GM23338 (cell line): ENCODE measurements around the gene LOXL4. TPM values are rescaled to one million over a fixed set of nuclear protein-coding genes. Genes with fewer than 3 reads are reported as not detected.

Experiments
- ATAC-seq: fragments of 200-7000 bp; cut with Tn5 transposase; 3 replicates; pipeline ENCODE4 v1.9.1; 2020
- DNase-seq: peaks from one replicate; pipeline ENCODE4 v3.0.0-alpha.2; 2015; ENCODE audit warnings: low spot score
- H2AFZ ChIP-seq: fragments of 200-600 bp; sonication (generic); 2 replicates; pipeline ENCODE4 v1.8.0; 2016; ENCODE audit warnings: antibody characterized with exemption, mild to moderate bottlenecking, moderate library complexity
- H3F3A ChIP-seq: fragments of 200-600 bp; sonication (generic); replicated peaks from 2 replicates; pipeline ENCODE4 v1.8.0; 2017; ENCODE audit warnings: antibody characterized with exemption, mixed run types, low read depth
- H3K27ac ChIP-seq: fragments of 200-600 bp; sonication (generic); 2 replicates; pipeline ENCODE4 v1.6.1; 2016; ENCODE audit warnings: low read depth
- H3K27me3 ChIP-seq: fragments of 200-600 bp; sonication (generic); 2 replicates; pipeline ENCODE4 v1.8.0; 2016; ENCODE audit warnings: mild to moderate bottlenecking, mixed run types, moderate library complexity; ENCODE audit not compliant: insufficient read depth
- H3K36me3 ChIP-seq: fragments of 200-600 bp; sonication (generic); 2 replicates; pipeline ENCODE4 v1.8.0; 2016; ENCODE audit warnings: mild to moderate bottlenecking; ENCODE audit not compliant: insufficient read depth
- H3K4me1 ChIP-seq: fragments of 200-600 bp; sonication (generic); 2 replicates; pipeline ENCODE4 v1.8.0; 2016; ENCODE audit warnings: mild to moderate bottlenecking, moderate library complexity; ENCODE audit not compliant: insufficient read depth
- H3K4me2 ChIP-seq: fragments of 200-600 bp; sonication (generic); 2 replicates; pipeline ENCODE4 v1.7.1; 2017; ENCODE audit warnings: mixed run types
- H3K4me3 ChIP-seq: fragments of 200-600 bp; sonication (generic); 2 replicates; pipeline ENCODE4 v1.6.1; 2016; ENCODE audit warnings: mixed run types
- H3K79me2 ChIP-seq: fragments of 200-600 bp; sonication (generic); replicated peaks from 2 replicates; pipeline ENCODE4 v1.8.0; 2017; ENCODE audit warnings: mild to moderate bottlenecking; ENCODE audit not compliant: insufficient read depth
- H3K9me2 ChIP-seq: fragments of 200-600 bp; sonication (generic); 2 replicates; pipeline ENCODE4 v1.8.0; 2017; ENCODE audit not compliant: insufficient read depth
- H4K20me1 ChIP-seq: fragments of 200-600 bp; sonication (generic); replicated peaks from 2 replicates; pipeline ENCODE4 v1.8.0; 2017; ENCODE audit warnings: mild to moderate bottlenecking; ENCODE audit not compliant: insufficient read depth
- H3K27ac Mint-ChIP-seq: 2 replicates; pipeline ENCODE4 v1.8.0; 2020; ENCODE audit warnings: inconsistent platforms, mild to moderate bottlenecking, moderate library complexity, mixed read lengths
- H3K27me3 Mint-ChIP-seq: 3 replicates; pipeline ENCODE4 v1.8.0; 2022; ENCODE audit warnings: low read depth, mild to moderate bottlenecking, moderate library complexity, mixed read lengths, inconsistent platforms; ENCODE audit not compliant: insufficient read depth, poor library complexity
- H3K36me3 Mint-ChIP-seq: 3 replicates; pipeline ENCODE4 v1.8.0; 2021; ENCODE audit warnings: low read depth, mild to moderate bottlenecking, inconsistent platforms, moderate library complexity, mixed read lengths
- H3K4me1 Mint-ChIP-seq: 3 replicates; pipeline ENCODE4 v1.8.0; 2020; ENCODE audit warnings: mild to moderate bottlenecking, inconsistent platforms, mixed read lengths
- H3K4me3 Mint-ChIP-seq: 3 replicates; pipeline ENCODE4 v1.8.0; 2021; ENCODE audit warnings: moderate library complexity, mild to moderate bottlenecking, inconsistent platforms, mixed read lengths
- H3K9me3 Mint-ChIP-seq: 3 replicates; pipeline ENCODE4 v1.8.0; 2020; ENCODE audit warnings: moderate library complexity, mild to moderate bottlenecking, inconsistent platforms, mixed read lengths
- EZH2 ChIP-seq: fragments of 200-600 bp; sonication (generic); IDR thresholded peaks from one replicate; pipeline ENCODE4 v1.8.0; 2017; ENCODE audit warnings: antibody characterized with exemption, mild to moderate bottlenecking, low read depth; ENCODE audit not compliant: unreplicated experiment
- EZH2phosphoT487 ChIP-seq: fragments of 200-600 bp; sonication (generic); IDR thresholded peaks from one replicate; pipeline ENCODE4 v1.8.1; 2018; ENCODE audit warnings: antibody characterized with exemption; ENCODE audit not compliant: unreplicated experiment
- JUNB ChIP-seq: IDR thresholded peaks from one replicate; pipeline ENCODE4 v1.6.1; 2016; ENCODE audit warnings: antibody characterized with exemption; ENCODE audit not compliant: unreplicated experiment
- POLR2AphosphoS5 ChIP-seq: IDR thresholded peaks from 2 replicates; pipeline ENCODE4 v1.6.1; 2016; ENCODE audit warnings: antibody characterized with exemption, low read depth
- ZNF331 ChIP-seq: fragments of 250-450 bp; sonication (Bioruptor Pico); IDR thresholded peaks from 2 replicates; pipeline ENCODE4 v1.5.0; 2020; ENCODE audit warnings: low read depth, mild to moderate bottlenecking, moderate library complexity
- polyA plus RNA-seq: library from polyadenylated mRNA; unstranded; fragments of >200 nt; fragmentation: Nextera tagmentation; extraction: Ambion mirVana; gene quantifications from 2 replicates; pipeline ENCODE4 v1.2.1, GENCODE V29; 2016
- total RNA-seq: library from RNA; depleted of rRNA; stranded (reverse); fragments of >200 nt; shearing (Covaris generic); gene quantifications from 2 replicates; pipeline ENCODE4 v1.2.3, GENCODE V29; 2014
- TF ChIP-seq, protein P1 (sequence below): fragments of 250-450 bp; sonication (Bioruptor Pico); IDR thresholded peaks from 2 replicates; pipeline ENCODE4 v1.5.0; 2020; ENCODE audit warnings: mild to moderate bottlenecking, moderate library complexity
- TF ChIP-seq, protein P2 (sequence below): IDR thresholded peaks from 2 replicates; pipeline ENCODE4 v1.6.1; 2016; ENCODE audit warnings: antibody characterized with exemption

The LOXL4 gene
- total and polyA plus RNA-seq, 2 experiments from 2014 or later, result 0.21 to 0.38 TPM

DNA sequence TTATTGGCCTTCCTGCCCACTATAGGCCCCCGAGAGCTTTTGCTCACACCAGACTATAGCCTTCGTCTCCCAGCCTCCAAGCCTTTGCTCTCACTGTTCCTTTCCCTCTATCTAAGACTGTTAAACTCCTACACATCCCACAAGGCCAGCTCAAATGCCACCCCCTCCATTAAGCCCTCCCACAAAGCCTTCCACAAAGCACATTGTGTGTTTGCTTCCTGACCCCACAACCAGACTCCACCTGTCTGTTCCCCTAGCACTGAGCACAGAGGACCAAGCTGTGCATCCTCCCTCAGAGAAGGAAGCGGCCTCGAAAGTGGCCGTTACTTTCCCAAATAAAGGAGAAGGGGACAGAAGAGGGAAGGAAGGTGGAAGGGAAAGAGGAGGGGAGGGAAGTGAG lies 1.3 kb downstream of the LOXL4 start (continued):
- TF ChIP-seq JUNB (no peak), ZNF331 (CRISPR knock-in tag) (no peak)
- TF ChIP-seq, protein P1, sequence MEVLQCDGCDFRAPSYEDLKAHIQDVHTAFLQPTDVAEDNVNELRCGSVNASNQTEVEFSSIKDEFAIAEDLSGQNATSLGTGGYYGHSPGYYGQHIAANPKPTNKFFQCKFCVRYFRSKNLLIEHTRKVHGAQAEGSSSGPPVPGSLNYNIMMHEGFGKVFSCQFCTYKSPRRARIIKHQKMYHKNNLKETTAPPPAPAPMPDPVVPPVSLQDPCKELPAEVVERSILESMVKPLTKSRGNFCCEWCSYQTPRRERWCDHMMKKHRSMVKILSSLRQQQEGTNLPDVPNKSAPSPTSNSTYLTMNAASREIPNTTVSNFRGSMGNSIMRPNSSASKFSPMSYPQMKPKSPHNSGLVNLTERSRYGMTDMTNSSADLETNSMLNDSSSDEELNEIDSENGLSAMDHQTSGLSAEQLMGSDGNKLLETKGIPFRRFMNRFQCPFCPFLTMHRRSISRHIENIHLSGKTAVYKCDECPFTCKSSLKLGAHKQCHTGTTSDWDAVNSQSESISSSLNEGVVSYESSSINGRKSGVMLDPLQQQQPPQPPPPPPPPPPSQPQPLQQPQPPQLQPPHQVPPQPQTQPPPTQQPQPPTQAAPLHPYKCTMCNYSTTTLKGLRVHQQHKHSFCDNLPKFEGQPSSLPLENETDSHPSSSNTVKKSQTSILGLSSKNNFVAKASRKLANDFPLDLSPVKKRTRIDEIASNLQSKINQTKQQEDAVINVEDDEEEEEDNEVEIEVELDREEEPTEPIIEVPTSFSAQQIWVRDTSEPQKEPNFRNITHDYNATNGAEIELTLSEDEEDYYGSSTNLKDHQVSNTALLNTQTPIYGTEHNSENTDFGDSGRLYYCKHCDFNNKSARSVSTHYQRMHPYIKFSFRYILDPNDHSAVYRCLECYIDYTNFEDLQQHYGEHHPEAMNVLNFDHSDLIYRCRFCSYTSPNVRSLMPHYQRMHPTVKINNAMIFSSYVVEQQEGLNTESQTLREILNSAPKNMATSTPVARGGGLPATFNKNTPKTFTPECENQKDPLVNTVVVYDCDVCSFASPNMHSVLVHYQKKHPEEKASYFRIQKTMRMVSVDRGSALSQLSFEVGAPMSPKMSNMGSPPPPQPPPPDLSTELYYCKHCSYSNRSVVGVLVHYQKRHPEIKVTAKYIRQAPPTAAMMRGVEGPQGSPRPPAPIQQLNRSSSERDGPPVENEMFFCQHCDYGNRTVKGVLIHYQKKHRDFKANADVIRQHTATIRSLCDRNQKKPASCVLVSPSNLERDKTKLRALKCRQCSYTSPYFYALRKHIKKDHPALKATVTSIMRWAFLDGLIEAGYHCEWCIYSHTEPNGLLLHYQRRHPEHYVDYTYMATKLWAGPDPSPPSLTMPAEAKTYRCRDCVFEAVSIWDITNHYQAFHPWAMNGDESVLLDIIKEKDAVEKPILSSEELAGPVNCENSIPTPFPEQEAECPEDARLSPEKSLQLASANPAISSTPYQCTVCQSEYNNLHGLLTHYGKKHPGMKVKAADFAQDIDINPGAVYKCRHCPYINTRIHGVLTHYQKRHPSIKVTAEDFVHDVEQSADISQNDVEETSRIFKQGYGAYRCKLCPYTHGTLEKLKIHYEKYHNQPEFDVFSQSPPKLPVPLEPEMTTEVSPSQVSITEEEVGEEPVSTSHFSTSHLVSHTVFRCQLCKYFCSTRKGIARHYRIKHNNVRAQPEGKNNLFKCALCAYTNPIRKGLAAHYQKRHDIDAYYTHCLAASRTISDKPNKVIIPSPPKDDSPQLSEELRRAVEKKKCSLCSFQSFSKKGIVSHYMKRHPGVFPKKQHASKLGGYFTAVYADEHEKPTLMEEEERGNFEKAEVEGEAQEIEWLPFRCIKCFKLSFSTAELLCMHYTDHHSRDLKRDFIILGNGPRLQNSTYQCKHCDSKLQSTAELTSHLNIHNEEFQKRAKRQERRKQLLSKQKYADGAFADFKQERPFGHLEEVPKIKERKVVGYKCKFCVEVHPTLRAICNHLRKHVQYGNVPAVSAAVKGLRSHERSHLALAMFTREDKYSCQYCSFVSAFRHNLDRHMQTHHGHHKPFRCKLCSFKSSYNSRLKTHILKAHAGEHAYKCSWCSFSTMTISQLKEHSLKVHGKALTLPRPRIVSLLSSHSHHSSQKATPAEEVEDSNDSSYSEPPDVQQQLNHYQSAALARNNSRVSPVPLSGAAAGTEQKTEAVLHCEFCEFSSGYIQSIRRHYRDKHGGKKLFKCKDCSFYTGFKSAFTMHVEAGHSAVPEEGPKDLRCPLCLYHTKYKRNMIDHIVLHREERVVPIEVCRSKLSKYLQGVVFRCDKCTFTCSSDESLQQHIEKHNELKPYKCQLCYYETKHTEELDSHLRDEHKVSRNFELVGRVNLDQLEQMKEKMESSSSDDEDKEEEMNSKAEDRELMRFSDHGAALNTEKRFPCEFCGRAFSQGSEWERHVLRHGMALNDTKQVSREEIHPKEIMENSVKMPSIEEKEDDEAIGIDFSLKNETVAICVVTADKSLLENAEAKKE (CRISPR knock-in tag), result no peak

DNA sequence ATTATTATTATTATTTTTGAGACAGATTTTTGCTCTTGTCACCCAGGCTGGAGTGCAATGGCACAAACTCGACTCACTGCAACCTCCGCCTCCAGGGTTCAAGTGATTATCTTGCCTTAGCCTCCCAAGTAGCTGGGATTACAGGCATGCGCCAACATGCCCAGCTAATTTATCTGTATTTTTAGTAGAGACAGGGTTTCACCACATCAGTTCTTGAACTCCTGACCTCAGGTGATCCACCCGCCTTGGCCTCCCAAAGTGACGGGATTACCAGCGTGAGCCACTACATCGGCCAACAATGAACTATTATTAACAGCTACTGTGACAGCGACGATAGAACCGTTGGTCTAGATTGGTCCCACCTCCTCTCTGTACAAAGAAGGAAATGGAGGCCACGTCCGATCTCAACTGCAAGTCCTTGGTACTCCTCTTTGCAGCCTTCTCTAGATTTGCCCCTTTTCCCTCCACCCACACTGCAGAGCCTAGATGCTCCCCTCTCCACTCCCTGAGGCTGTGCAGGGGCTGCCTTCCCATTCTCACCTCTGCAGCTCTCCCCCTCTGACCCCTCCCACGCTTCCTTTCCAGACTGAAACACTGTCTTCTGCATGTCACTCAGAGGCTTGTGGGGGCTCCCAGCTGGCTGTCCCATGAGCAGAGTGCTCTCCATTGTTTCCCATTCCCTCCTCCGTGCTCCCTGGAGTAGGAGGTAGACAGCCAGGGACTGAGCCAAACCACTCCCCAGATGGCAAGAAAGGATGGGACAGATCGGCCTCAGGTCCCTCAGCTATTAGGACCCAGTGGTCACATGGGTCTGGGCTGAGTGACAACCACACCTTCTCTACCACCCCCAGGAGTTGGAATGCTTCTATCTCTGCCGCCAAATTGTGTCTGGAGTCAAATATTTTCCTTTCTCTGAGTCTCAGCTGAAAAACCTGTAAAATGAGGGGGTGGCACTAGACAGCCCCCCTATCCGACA lies 2.3 kb downstream of the LOXL4 start:
- Mint-ChIP-seq H3K4me3 (no peak overlapping the region), H3K4me1 (peaks cover 29% of the 10 kb centered on the region), H3K27ac (no peak overlapping the region), H3K9me3 (no peaks in the 10 kb centered on the region), H3K36me3 (no peaks in the 10 kb centered on the region), H3K27me3 (peaks cover 12% of the 10 kb centered on the region)
- no peaks in the 10 kb centered on the region for H3K9me2 ChIP-seq
- ATAC-seq (no peak), DNase-seq (no peak)
- no peaks in the 10 kb centered on the region for H3F3A ChIP-seq
- no peak overlapping the region for H3K4me2 ChIP-seq
- no peaks in the 10 kb centered on the region for H4K20me1 ChIP-seq
- no peaks in the 10 kb centered on the region for H3K36me3 ChIP-seq
- no peak overlapping the region for H2AFZ ChIP-seq
- no peak overlapping the region for H3K27ac ChIP-seq
- no peak overlapping the region for H3K4me3 ChIP-seq
- peaks cover 6% of the 10 kb centered on the region for H3K4me1 ChIP-seq
- no peaks in the 10 kb centered on the region for H3K79me2 ChIP-seq
- H3K27me3 ChIP-seq, result peaks cover 11% of the 10 kb centered on the region; the same call in 1 of the 2 replicates
- TF ChIP-seq POLR2AphosphoS5 (no peak), EZH2phosphoT487 (no peak), JUNB (no peak), EZH2 (no peak)
- TF ChIP-seq, protein P2, sequence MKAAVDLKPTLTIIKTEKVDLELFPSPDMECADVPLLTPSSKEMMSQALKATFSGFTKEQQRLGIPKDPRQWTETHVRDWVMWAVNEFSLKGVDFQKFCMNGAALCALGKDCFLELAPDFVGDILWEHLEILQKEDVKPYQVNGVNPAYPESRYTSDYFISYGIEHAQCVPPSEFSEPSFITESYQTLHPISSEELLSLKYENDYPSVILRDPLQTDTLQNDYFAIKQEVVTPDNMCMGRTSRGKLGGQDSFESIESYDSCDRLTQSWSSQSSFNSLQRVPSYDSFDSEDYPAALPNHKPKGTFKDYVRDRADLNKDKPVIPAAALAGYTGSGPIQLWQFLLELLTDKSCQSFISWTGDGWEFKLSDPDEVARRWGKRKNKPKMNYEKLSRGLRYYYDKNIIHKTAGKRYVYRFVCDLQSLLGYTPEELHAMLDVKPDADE, result no peak
